GM21515 (cell line): Measurements from ENCODE around the gene CDON.
"Not testable (repeated sequence)": the region's sequence is repeated elsewhere in the genome, so short reads cannot be mapped to it uniquely, and the experiment has no call there.

Experiments used
- ATAC-seq: cut with Tn5 transposase; IDR thresholded peaks from one replicate; pipeline ENCODE4 v1.9.1; 2021; ENCODE audit not compliant: unreplicated experiment

CDON gene

DNA sequence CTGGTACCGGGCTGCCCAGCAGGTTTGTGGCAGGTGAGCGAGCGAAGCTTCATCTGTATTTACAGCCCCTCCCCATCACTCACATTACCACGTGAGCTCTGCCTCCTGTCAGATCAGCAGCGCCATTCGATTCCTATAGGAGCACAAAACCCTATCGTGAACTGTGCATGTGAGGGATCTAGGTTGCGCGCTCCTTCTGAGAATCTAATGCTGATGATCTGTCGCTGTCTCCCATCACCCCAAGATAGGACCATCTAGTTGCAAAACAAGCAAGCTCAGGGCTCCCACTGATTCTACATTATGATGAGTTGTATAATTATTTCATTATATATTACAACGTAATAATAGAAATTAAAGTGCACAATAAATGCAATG is 132.6 kb downstream of the CDON start:
- no peak for ATAC-seq

DNA sequence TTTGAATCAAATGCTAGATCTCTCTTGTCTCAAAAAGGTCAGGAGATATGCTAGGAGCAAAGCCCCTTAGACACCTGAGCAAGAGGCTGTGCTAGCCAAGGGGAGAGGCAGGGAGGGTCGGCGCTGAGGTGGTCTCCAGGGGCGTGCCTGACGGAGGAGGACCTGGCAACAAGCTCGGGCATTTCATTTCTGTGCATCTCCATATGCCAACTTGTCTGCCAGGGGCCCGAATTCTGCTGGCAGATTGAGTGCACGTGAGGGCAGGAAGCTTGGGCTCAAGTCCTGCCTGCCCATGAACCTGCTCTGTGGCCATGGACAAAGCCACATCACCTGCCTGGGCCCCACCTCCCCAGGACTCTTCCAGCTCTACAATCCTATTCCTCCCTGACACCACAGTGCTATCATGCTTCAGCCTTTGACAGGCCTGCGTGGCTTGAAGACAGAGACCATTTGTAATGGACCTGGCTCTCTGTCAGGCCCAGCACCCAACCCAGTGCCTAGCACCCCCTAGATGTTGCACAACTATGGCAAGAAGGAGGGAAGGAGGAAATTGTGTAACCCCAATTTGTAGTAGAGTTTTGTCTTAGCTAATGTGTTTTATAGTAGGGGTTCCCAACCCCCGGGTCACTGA is 133.1 kb downstream of the CDON start:
- ATAC-seq: no peak

DNA sequence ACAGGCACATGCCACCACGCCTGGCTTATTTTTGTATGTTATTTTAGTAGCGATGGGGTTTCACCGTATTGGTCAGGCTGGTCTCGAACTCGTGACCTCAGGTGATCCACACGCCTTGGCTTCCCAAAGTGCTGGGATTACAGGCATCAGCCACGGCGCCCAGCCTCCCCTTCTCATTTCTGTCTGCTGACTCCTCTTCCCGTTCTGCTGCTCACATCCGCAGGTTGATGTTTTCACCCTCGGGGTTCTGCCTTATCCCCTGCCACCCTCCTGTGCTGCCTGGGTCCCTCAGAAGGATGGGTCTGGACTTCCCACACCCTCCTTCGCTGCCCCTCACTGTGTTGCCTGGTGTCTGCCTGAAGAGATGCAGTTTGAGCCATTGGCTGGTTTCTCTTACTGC is 136.0 kb downstream of the CDON start:
- ATAC-seq: no peak

DNA sequence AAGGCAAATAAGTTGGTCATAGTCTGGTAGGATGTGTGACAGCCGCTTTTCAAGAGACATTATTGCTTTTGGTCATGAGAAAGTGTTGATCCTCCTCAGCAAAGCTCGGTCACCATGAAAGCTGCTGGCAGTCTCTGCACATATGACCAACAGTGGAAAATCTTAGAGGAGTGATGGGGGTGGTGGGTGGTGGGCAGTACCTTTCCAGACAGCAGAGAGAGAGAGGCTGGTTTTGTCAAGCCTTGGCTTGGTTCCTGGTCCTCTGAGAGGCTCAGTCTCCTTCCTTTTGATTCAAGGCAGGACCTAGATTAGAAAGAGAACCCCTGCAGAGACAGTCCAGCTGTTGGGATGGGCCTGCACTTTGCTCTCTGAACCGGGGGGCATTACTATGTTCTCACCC is 136.9 kb downstream of the CDON start:
- ATAC-seq: no peak

DNA sequence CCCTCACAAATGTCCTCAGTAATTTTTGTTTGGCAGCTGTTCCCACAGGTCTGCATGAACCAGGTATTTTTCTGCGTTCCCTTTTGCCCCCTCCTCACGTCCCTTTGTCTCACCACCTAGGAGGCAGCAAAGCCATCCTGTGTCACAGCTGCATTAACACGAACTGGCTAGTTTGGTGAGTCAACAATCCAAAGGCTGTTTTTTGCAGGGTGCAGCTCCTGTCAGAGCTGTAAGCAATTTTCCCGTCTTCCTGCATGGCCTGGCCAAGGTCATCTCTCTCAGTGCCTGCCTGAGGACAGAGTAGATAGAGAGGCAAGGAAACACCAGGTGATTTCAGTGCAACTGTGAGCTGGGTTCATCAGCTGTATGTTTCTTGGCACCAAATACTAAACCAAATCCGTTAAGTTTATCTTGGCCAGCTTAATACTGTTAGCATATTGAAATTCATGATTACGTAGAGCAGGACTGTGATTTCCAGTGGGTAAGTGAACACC is 137.4 kb downstream of the CDON start:
- ATAC-seq: no peak

DNA sequence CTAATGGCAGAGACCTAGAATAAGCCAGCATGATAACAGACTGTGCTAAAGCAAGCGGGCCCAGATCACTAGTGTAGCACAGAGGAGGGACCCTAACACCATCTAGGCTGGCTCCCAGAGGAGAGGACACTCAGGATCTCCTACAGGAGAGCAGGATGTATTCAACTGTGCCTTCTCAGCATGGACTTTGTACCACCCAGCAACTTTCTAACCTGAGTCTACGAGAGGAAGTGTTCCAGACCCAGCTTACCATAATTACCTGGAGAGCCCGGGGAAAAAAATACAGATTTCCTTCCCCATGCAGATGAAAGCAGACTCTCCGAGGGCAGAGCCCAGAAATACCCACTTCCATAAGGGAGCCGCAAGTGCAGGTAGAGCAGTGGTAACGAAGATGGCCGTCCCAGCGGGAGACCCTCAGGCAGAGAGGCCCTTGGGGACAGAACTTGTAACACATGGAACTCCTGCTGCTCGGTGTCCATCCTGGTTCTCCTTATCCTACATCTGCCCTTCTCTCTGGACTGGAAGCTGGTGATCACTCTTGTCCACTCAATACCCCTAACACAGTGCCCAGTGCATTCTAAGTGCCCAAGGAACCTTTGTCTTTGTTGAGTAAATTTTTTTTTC is 138.2 kb downstream of the CDON start:
- ATAC-seq: no peak

DNA sequence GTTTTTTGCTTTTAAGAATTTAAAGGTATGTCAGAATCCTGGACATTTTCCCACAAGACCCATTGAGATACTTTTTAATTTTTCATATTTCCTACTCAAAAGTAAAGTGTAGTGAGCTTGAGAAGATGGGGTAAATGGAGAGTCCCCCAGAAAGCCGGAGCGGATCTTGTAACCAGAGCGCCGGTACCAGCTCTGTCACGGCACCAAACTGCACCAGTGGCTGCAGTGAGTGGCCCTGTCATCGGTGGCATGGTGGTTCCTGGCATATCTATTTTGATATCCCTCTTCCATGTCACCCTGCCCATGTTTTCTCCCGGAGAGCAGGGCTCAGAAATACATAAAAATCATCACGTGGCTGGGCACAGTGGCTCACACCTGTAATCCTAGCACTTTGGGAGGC is 139.0 kb downstream of the CDON start:
- no peak for ATAC-seq

DNA sequence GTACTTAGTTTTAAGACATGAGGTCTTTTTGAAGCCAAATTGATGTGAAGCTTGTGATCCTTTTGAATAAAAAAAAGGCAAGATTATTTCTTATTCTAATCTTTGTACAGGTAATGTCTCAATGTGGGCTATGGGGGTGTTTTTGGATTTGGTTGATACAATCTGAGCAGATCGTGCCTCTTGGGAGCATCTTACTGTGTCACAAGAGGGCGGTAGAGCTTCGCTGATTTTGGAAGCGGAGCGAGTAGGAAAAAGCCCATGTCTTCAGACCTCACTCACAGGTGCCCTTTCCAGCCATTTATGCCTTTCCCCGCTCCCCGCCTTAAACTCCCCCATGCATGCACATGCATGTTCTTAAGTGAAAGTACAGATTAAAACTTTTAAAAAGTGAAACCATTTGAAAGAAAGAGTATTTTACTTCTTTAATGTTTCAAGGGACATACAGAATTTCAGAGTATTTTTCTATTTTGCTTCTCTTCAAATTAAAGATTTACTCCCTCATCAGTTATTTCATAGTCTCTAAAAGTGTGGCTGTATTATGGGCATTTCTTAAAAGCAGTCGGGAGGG is 139.6 kb downstream of the CDON start:
- ATAC-seq: no peak

DNA sequence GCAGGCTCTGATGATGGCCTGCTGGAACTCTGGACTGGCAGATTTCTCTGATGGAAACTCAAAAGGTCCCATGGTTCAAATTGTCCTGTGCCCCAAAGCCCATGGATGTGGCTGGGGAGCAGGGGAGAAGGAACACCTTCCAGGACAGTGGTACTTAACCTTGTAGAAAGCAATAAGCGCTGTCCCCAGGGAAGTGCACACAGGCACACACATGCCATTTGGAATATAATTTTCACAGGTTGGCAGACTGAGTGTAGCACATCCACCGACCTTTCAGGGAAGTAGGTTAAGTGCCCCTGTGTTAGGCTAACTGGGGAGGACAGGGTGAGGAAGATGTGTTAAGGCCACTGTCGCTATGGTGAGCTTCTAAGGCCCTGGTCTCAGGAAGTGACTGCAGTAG is 140.5 kb downstream of the CDON start:
- ATAC-seq: no peak

DNA sequence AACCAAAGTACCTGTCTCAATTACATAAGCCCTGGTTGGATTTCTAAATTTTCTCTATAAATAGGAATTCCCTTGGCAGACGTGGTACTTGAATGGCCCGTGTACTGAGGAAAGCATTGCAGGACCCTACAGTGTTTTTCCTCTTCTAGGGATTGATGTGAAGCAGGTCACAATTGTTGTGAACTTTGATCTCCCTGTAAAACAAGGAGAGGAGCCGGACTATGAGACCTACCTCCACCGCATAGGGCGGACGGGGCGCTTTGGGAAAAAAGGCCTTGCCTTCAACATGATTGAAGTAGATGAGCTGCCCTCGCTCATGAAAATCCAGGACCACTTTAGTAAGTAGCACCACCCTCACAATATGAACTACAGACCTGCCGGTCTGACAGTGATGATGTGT is 141.6 kb downstream of the CDON start:
- no peak for ATAC-seq

DNA sequence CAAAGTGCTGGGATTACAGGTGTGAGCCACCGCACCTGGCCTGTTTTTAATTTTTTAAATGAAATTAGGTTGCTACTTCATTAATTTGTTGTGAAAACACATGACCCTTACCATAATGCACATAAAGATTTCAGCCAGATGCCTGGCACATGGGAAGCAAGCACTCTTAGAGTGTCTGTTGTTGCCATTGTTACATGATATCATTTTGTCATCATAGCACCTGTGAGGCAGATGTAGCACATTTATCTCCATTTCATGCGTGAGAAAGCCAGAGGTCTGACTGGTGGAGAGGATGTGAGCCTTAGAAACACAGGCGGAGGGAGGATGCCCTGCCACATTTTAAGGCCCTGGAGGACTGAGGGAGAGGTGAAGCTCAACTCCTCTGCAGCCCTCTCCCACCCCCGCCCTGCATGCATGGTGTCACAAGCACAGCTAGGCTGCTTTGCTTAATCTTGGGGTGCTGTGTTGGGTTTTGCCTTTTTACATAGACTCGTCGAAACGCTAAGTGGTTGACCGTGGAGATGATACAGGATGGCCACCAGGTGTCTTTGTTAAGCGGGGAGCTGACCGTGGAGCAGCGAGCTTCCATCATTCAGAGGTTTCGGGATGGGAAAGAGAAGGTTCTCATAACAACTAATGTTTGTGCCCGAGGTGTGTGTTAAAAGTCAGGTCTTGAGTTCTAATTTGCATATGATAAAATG is 144.4 kb downstream of the CDON start:
- no peak for ATAC-seq

DNA sequence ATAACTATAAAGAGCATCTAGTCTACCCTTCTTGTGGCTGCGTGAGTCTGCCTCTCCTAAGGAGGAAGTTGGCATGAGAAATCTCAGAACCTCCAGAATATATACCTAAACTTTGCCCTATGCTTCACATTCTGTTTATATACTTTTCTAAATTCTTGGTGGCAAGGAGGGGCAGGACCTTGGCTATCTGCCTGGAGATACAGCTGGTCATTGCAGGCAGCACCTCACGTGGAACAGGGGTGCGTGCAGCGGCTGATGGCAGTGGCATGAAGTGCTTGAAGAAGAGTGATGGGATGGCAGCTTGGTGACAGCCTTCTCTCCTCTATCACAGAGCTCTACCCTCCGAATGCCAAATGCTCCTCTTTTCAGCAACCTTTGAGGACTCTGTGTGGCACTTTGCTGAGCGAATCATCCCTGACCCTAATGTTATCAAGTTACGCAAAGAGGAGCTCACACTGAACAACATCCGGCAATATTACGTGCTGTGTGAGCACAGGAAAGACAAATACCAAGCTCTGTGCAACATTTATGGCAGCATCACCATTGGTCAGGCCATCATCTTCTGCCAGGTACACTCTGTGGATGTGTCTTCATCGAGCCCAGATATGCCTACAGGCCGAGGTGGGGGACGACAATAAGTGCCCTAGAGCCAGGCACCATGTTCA is 145.9 kb downstream of the CDON start:
- ATAC-seq: no peak

DNA sequence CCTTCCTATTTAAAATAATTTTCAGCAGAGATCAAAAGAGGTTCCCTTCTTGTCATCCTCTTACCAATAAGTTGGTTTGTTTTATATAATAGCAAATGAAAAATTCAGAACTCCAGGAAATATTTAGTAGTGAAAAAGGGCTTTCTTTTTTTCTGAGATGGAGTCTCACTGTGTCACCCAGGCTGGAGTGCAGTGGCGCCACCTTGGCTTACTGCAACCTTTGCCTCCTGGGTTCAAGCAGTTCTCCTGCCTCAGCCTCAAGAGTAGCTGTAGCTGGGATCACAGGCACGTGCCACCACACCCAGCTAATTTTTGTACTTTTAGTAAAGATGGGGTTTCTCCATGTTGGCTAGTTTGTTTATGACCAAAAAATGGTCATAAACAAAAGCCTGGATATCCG is 148.1 kb downstream of the CDON start:
- ATAC-seq: not testable (repeated sequence)

DNA sequence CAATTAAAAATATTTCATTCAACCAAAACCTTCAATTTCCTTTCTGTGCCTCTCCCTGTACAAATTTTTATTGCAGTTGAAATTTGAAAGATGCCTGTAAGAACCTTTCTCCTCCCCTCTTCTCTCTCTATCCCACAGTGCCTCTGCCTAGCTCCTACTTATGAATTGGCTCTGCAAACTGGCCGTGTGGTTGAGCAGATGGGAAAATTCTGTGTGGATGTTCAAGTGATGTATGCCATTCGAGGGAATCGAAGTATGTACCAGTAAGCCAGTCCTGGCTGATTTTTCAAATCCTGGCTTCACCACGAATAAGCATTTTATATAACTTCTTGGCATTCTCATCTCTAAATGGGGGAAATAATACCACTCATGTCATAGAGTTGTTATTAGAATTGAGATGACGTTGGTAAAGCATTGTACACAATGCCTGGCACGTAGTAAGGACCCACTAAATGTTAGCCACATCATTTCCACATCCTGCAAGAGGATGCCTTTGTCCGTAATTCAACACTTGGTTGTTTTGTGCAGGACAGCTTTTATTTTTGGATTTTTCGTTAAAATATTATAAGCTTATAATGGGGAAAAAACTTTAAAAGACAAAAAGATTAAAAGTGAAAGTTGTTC is 152.3 kb downstream of the CDON start:
- no peak for ATAC-seq
